GM12872 (cell line): Measurements from ENCODE around the gene RHBDD1.

ENCODE experiments used
- CTCF ChIP-seq: IDR thresholded peaks from 3 replicates; pipeline ENCODE4 v1.5.1; 2011; ENCODE audit warnings: low read depth, mild to moderate bottlenecking, low read length, moderate library complexity; ENCODE audit not compliant: insufficient read depth

RHBDD1 gene

DNA sequence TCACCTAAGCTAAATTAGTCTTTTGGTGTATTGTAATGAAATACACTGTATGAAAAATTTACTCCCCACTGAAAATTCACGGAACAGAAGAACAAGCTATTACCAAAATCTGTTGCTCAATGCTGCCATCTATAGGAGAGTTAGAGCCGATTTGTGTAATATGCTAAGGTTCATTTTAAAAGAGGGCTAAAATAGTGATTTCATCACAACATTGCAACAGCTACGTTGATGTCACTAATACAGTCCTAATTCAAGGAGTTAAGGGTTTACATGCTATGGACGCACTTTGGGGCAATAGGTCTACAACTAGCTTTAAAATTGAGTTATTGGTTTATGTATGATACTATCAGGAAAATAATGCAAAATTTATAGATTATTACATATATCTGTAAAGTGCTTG, 33.3 kb upstream of the RHBDD1 start:
- TF ChIP-seq CTCF: peak; percentile 67; the same call in 2 of the 3 replicates

DNA sequence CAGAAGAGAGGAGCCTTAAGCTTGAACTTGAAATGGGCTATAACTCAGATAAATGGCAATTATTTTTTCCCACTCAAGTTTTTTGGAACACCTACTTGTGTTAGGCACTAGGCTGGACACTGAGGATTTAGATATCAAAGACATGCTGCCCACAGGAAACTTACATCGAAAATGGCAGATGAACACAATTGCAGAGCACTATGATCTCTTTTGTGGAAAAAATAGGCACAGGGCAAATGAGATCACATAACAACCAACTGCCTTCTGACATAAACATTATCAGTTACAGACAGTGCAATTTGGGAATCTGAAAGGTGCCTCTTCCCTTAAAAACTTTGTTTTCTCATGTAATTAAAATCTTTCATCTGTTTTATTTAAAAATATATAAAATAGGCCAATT, 32.4 kb upstream of the RHBDD1 start:
- no peak for TF ChIP-seq CTCF

DNA sequence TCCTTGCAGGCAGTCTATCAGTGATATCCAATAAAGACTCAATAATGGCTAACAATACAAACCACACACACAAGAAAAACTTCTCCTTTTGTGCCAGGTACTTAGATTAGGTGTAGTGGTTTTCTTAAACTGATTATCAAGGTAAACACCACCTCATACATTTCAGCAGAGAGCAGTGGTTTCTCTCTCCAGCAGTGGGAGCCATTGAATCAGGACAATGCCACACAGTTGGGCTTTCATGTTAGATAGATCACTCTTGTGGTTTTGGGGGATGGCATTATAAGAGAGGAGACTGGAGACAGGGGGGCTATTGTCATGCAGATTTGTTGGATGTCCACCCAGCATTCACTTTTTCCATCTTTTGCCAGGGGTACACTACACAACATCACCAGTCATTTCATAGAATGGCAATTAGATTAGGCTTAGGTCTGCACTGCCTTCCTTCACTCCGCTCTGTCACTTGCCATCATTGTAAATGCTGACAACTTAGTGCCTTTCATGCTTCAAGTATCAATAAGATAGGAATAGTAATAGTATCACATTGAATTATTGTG, 22.6 kb upstream of the RHBDD1 start:
- peak; percentile 70 for TF ChIP-seq CTCF

DNA sequence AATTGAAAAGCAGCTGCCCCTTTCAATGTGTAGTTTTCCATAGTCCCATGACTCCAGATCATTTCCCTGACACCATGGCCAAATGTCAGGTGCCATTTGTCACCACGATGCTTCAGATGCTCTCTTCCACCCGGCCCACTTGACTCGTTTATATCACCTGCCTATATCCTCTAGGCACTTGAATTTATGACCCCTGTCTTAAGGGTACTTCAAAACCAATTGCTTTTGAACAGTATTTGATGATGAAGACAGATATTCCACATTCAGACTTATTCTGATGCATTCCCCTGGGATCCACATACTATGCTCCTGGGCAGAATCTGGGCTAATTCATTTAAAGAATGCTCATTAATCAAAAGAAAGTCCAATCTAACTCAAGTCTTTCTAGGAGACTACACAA, 16.9 kb upstream of the RHBDD1 start:
- TF ChIP-seq CTCF: no peak

DNA sequence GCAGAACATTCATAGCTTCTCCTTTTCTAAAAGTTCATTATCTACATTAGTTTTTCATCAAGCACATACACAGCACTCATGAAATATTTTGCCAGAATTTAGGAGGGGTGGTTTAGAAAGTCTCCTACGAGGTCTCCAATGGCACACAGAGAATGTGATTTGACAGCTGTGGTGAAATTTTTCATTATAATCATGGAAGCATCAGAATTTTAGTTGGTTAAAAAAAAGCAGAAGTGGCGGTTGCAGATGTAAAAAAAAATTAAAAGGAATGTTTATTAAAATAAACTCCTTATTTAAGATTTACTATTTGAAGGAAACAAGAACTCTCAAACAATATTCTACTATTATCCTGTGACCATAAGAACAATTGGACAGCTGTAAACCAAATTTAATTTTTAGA, 10.8 kb upstream of the RHBDD1 start:
- TF ChIP-seq CTCF: no peak

- TF ChIP-seq CTCF: no peak
Measured at GRCh38 chr2:226828191-226828590, 7.7 kb upstream of the RHBDD1 start.

DNA sequence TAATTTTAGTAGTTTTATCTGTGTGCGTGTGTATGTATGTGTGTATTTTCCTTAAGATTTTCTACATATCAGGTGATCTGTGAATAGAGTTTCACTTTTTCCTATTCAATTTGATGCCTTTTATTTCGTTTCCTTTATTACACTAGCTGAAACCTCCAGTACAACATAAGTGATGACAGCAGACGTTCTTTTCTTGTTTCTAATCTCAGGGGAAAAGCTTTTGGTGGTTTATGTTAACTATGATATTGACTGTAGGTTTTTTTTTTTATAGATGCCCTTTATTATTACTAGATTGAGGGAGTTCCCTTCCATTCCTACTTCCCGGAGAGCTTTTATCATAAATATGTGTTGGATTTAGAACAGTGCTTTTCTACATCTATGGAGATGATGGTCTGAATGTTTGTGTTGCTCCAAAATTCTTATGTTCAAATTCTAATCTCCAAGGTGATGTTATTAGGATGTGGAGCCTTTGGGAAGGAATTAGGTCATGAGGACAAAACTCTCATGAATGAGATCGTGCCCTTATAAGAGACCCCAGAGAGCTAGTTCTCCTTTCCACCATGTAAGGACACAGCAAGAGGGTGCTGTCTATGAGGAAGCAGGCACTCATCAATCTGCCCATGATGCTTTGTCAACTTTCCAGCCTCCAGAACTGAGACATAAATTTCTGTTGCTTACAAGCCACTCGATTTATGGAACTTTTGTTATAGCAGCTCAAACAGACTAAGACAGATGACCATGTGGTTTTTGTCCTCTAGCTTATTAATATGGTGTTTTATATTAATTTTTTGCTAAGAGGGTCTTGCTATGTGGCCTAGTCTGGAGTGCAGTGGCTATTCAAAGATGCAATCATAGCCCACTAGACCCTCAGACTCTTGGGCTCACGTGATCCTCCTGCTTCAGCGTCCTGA, 5.9 kb upstream of the RHBDD1 start:
- no peak for TF ChIP-seq CTCF
